GM21447 (cell line): ENCODE measurements around the gene GPR18.
"Not testable (repeated sequence)": the region's sequence is repeated elsewhere in the genome, so short reads cannot be mapped to it uniquely, and the experiment has no call there.

Experiments
- ATAC-seq: cut with Tn5 transposase; IDR thresholded peaks from one replicate; pipeline ENCODE4 v1.9.1; 2021; ENCODE audit not compliant: unreplicated experiment

Gene GPR18

DNA sequence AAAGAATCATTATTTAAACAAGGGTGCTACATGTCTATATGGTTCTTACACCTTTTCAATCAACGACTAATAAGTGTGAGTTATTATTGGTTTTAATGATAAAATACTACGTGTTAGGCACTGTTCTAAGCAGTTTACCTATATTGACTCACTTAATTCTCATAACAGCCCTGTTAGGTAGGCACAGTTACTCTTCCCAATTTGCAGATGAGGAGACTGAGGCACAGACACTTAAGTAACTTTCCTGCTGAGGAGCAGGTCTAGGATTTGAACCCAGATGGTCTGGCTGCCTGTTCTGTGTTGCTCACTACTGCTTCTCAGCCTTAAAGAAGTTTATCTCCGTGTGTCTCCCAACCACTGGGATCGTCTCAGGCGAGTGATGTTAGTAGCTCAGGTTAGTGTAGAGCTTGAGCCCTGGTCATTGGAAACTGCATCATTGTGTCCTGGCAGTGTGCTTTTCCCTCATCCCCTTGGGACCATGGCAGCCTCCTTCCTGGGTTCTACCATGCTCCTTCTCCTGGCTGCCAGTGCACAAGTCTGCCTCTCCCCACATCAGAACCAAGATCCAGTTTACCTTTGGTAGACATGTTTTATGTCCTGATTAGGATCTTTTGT, 46.7 kb downstream of the GPR18 start:
- ATAC-seq, result no peak

DNA sequence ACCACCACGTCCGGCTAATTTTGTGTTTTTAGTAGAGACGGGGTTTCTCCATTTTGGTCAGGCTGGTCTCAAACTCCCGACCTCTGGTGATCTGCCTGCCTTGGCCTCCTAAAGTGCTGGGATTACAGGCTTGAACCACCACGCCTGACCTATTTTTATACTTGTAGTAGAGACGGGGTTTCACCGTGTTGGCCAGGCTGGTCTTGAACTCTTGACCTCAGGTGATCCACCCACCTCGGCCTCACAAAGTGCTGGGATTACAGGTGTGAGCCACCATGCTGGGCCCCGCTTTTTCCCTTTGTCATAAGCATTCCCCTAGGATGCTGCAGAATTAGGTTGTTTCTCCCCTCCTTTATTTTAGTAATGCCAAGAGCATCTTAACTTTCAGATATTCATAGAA, 47.6 kb downstream of the GPR18 start:
- ATAC-seq, result not testable (repeated sequence)

DNA sequence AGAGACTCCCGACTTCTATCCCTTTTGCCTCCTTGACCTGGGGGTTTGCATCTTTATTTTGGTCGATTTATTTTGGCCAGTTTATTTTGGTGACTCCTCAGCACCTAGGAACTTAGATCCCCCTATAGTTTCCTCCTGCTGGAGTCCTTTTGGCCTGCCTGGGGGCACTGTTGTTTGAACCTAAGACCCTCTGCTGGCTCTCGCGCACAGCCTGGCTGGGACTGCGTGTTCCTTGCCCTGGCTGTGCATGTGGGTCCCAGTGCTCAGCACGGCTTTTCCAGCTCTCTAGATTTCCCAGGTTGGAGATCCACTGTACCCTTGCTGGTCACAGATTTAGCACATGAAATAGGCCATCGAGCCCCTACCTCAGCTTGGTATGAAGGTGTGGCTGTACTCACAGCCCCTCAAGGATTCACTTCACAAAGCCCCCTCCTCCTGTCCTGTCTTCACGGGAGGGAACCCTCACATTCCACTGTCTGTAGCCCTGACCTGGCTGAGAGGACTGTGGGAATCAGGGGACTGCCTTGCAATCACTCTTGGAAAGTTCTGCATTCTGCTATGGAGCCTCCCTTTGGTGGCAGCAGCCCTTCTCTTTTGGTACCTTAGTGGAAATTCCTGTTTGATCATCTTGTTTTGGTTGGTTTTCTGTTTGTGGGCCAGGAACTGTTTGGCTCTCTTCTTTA, 49.2 kb downstream of the GPR18 start:
- no peak for ATAC-seq

DNA sequence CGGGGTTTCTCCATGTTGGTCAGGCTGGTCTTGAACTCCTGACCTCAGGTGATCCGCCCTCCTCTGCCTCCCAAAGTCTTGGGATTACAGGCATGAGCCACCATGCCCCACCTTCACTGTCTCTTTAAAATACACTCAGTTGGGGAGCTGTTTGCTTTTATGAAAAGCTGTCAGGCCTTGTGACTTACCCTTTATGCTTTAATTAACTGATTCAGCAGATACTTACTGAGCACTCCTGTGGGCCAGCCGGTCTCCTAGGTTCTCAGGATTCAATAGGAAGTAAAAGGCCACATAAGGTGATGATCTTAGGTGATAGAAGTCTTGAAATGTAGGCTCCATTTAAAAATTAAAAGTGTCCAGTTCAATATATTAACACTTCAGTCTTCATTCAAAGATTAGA, 50.0 kb downstream of the GPR18 start:
- ATAC-seq, result no peak

DNA sequence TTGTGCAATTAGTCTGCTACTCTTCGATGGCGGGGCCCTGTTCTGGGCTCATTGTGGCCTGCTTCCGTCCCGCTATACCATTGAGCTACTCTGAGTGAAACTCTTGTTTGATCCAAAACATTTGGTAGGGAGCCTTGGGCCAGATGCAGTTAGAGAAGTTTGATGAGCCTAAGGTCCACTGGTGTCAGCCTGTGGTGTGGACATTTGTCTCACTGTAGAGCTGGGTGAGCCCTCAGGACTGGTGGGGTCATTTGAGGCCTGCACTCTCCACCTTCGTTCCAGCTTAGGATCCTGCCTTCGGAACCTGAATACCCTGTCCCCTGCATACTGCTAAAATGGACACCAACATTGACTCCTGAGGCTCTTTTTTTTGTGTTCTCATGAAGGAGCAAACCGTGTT, 50.7 kb downstream of the GPR18 start:
- ATAC-seq, result no peak

DNA sequence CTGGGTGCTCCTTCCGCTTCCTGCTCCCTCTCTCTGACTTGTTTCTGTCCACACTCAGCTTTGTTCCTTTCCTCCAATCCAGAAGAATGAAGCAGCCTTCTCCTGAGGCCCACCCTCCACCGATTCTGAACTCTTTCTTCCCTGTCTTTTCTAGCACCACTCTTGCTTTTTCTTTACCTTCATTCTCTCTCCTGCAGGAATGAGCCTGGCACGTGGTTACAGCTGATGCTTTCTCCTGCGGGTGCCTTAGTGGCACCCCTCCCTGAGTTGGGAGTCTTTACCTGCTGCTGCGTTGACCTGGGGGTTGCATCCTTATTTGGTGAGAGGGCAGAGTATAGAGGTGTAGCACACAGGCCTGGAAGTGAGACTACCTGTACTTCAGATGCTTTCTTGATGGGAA, 51.3 kb downstream of the GPR18 start:
- no peak for ATAC-seq

DNA sequence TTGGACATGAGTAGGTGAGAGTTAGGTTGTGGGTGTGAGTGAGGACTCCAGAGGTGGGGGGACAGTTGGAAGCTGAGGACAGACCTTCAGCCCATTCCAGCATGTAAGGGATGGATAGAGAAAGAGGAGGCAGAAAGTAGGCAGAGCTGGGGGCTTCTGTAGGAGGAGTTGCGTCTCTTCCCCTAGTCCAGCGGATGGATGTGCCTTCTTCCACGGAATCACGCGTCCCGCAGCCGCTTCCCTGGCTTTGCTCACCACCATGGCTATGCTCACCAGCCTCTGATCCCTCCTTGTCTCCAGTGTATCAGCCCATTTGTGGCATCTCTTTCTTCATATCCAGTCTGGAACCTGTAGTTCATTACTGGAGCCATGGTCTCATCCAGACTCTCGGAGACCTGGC, 52.0 kb downstream of the GPR18 start:
- ATAC-seq, result no peak

DNA sequence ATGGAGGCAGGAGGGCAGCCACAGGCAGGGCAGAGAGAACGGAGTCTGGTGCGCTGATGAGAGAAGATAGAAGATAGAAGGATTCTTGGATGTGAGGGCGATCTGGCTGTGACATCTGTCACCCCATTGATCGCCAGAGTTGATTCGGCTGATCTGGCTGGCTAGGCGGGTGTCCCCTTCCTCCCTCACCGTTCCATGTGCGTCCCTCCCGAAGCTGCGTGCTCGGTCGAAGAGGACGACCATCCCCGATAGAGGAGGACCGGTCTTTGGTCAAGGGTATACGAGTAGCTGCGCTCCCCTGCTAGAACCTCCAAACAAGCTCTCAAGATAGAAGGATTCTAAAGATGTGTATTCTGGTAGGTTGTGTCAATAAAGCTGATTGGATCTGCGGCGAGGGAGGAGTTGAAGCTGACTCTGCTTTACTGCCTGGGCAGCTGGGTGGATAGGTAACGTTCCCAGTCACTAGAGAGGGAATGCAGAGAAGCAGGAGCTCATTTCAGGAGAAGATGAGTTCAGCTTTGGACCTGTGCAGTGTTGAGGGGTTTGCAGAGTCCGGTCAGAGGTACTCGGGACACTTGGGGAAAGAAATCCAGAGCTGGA, 52.5 kb downstream of the GPR18 start:
- no peak for ATAC-seq
